Omental fat pad (tissue), 4 donors: ENCODE measurements around the gene H6PD. TPM values are rescaled to one million over a fixed set of nuclear protein-coding genes. Genes with fewer than 3 reads are reported as not detected.

ENCODE experiments used
- ATAC-seq: fragments of 150-250 bp; one replicate; pipeline ENCODE4 v1.9.1; 2016; ENCODE audit warnings: mild to moderate bottlenecking, moderate library complexity; ENCODE audit not compliant: low FRiP score
- DNase-seq: peaks from one replicate; pipeline ENCODE4 v3.0.0-alpha.2; 2019; ENCODE audit warnings: low spot score
- total RNA-seq, 4 donors: library from RNA; depleted of rRNA; stranded (reverse); fragments of >200 nt; gene quantifications; one replicate each; pipeline ENCODE4 v1.1.0, GENCODE V29; 2016
- TF ChIP-seq, protein P1 (sequence below), 3 donors: fragments of 450-650 bp; IDR thresholded peaks; one replicate each; pipeline ENCODE4 v1.5.1; 2016 to 2017; ENCODE audit warnings: antibody characterized with exemption in 3 of 3, mild to moderate bottlenecking in 3 of 3, moderate library complexity in 2 of 3

The H6PD gene
- total RNA-seq, 4 donors from 2014 or later = 75.5 to 142 (median 82.7) TPM

DNA sequence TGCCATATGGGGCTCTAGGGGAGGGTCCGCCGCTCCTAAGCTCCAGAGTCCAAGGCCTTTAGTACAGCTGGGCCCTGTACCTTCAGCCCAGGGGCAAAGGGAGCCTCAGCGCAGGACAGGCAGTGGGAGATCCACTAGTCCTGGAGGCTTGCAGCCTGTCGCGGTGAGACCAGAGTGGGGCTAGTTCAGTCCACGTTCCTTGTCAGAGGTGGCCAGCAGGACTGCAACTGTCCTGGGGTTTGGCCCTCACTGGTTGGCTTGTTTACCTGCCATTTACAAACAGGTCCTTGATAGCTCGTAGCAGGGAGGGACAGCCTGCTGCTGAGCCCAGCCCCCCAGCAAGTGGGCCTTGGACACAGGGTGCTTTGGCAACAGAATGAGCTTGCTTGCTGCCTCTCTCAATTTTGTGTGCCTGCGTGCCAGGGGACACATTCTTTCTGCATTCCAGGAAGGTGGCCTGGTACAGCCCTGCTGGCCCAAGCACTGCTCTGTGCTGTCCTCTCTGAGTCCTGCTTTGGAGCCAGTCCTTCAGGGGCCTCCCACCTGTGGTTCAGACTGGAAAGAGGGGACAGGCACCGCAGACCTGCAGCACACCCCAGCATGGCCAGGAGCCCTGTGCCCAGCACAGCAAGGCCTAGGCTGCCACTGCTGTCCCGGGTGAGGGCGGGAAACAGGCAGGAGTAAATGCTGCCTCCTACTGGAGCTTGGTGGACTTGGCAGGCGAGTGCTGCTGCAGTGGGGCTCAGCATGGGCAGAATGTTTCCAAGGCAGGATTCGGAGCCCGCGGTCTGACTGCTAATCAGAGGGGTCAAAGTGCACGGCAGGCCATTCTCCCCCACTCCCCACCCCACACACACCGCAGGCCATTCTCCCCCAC, 15.2 kb downstream of the H6PD start:
- TF ChIP-seq, protein P1, sequence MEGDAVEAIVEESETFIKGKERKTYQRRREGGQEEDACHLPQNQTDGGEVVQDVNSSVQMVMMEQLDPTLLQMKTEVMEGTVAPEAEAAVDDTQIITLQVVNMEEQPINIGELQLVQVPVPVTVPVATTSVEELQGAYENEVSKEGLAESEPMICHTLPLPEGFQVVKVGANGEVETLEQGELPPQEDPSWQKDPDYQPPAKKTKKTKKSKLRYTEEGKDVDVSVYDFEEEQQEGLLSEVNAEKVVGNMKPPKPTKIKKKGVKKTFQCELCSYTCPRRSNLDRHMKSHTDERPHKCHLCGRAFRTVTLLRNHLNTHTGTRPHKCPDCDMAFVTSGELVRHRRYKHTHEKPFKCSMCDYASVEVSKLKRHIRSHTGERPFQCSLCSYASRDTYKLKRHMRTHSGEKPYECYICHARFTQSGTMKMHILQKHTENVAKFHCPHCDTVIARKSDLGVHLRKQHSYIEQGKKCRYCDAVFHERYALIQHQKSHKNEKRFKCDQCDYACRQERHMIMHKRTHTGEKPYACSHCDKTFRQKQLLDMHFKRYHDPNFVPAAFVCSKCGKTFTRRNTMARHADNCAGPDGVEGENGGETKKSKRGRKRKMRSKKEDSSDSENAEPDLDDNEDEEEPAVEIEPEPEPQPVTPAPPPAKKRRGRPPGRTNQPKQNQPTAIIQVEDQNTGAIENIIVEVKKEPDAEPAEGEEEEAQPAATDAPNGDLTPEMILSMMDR (IDR thresholded peaks at IDR 0.05) = peak in 1 of 3 donors; percentile 12
- peak; percentile 63 for ATAC-seq
- DNase-seq = no peak

DNA sequence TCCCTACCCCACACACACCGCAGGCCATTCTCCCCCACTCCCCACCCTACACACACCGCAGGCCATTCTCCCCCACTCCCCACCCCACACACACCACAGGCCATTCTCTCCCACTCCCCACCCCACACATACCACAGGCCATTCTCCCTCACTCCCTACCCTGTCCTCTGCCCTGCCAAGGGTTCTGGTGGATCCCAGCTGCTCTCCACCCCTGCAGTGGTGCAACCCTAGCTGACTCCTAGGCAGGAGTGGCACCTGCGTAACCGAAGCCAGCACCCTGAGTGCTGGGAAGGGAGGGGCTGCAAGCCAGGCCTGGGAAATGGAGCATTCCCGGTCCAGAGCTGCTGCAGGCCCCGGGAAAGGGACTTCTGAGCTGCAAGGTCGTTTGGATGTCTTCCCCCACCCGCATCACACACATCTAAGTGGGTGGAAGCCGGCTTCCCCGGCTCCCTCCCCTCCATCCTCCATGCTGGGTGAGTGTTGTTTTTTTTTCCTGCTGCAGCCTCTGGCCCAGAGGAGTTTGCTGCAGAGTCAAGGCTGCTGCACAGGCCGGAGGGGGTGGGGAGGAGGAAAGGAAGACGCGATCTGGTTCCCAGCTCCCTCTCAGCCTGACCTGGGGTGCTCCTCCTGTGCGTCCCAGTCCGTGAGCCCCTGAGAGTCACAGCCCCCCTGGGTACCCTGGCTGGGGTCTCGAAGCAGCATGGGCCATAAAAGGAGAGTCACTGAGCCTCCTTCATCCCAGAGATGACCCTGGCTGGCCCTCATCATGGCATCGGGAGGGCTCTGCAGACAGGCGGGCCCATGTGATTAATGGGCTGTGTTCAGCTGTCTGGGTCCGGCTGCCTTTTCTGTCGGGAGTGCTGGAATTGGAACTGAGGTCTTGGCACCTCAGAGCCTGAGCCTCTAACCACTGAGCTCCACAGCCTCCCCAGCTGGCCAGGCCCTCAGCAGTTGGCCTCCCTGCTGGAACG, 16.1 kb downstream of the H6PD start:
- ATAC-seq (peak; percentile 85), DNase-seq (no peak)
- TF ChIP-seq, protein P1 (IDR thresholded peaks at IDR 0.05) = no peak

DNA sequence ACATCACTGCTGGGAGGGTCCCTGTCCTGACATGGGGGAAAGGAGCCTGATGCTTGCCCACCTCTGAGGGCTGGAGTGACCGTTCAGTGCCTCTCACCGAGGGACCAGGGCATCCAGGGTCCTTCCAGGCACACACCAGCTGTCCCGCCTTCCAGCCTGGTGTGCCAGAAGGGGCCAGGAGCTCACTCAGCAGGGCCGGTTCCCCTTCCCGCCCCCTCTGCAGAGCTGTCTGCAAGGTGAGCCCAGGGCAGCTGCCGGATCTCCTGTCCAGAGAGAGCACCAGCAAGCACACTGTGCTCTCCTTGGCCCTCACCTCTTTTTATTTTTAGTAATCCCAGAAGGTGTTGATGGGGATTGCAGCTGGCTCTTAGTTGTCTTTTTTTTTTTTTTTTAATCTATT, 16.9 kb downstream of the H6PD start:
- TF ChIP-seq, protein P1 (IDR thresholded peaks at IDR 0.05) = no peak
- ATAC-seq (no peak), DNase-seq (no peak)

DNA sequence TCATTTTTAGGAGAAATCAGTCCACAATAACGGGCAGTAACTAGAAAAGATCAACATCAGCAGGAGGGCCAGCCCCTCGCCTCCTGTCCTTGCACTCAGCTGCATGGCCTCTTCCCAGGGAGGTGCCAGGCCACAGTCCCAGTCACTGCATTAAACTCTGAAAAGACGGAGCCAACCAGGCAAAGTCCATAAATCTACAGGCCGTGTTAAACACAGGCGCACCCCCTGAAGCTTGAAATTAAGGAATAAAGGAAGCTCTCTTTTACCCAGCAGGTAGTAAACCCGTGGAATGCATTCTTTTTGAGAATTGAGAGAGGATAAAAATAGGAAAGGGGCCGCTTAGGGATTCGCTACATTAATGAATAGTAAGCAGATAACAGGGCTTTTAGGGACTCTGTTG, 18.4 kb downstream of the H6PD start:
- TF ChIP-seq, protein P1 (IDR thresholded peaks at IDR 0.05) = no peak
- ATAC-seq (no peak), DNase-seq (no peak)

DNA sequence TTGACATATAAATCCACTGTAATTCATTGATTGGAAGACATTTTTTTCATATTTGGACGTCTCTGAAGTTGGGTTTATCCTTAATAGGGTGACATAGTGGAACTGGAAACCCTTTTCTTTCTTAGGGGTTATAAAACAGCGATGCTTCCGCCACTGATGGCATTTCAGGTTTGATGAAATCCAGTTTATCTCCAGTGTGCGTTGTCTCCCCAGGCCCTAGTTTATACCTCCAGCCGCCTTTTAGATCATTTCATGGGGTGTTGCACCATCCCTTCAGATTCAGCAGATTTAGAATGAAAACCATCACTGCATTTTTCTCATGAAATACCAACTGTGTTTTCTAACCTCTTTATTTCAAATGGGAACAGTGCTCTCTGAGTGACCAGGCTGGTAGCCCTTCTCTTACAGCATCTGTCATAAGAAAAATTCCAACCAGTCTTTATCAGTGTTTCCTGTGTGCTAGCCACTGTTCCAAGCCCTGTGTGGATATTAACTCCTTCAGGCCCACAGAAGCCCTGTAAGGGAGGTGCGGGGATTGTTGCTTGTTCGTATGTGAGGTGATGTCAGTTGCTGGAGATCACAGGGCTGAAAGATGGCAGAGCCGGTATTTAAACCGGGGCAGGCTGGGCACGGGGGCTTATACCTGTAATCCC, 19.0 kb downstream of the H6PD start:
- no peak for DNase-seq
- TF ChIP-seq, protein P1 (IDR thresholded peaks at IDR 0.05) = no peak
- ATAC-seq = no peak

DNA sequence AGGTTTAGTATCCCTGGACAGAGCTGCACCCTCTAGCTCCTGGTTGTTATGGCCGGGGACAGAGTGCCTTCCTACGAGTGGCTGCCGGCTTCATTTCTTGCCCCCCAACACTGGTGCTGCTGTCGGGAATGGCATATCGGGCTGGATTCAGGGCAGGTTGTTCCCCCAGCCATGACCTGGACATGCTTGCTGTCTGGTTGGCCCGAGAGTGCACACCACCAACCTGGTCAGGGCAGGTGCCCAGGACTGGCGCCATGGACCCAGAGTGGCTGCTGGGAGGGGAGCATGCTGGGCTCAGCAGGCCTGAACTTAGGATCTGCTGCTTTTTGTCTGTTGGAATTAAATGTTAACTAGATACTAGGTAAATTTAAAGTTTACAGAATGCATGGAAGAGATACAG, 21.8 kb downstream of the H6PD start:
- DNase-seq = no peak
- ATAC-seq = no peak
- TF ChIP-seq, protein P1 (IDR thresholded peaks at IDR 0.05) = no peak
